ENCODE results near the gene PLAC8.
"Not testable (repeated sequence)": the region's sequence is repeated elsewhere in the genome, so short reads cannot be mapped to it uniquely, and the experiment has no call there.

PLAC8 gene

GRCh38 chr4:83121246-83121645 lies 6.7 kb upstream of the PLAC8 start:
- no peak overlapping the region for H3K4me3 ChIP-seq (ENCODE audit: low read depth, low read length)
- no peak for TF ChIP-seq CTCF (IDR thresholded peaks at IDR 0.05; ENCODE audit: low read depth, low read length)

GRCh38 chr4:83118869-83119268 lies 4.3 kb upstream of the PLAC8 start:
- TF ChIP-seq CTCF (IDR thresholded peaks at IDR 0.05; ENCODE audit: low read depth, low read length): no peak

DNA sequence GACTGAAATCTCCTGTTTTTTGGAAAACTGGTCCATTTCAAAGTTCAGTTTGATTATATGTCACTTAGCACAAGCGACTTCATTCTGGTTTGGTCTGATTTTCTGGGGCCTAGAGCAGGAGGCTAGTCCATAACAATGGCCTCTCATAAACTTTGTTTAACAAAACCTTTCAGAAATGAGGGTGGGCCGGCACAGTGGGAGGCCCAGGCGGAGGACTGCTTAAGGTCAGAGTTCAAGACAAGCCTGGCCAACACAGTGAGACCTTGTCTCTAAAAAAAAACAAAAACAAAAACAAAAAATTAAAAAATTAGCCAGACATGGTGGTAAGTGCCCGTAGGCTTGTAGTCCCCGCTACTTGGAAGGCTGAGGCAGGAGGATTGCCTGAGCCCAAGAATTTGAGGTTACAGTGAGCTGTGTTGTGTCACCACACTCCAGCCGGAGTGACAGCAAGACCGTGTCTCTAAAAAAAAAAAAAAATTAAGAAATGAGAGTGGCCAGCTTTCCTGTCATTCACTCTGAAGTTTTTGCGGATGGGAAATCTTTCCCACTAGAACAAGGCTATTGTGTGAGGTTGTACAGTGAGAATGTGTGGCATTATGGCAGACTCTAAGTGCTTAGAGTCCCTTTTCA lies 1.2 kb upstream of the PLAC8 start:
- TF ChIP-seq CTCF (IDR thresholded peaks at IDR 0.05; ENCODE audit: low read depth, low read length): no peak
- no peak overlapping the region for H3K4me3 ChIP-seq (ENCODE audit: low read depth, low read length)

More at GRCh38 chr4:83118869-83119268, 4.3 kb upstream of the PLAC8 start:
- no peak overlapping the region for H3K4me3 ChIP-seq (ENCODE audit: low read depth, low read length)

GRCh38 chr4:83115000-83115399 lies 471 bp upstream of the PLAC8 start:
- no peak overlapping the region for H3K4me3 ChIP-seq (ENCODE audit: low read depth, low read length)
- TF ChIP-seq CTCF (IDR thresholded peaks at IDR 0.05; ENCODE audit: low read depth, low read length): no peak

DNA sequence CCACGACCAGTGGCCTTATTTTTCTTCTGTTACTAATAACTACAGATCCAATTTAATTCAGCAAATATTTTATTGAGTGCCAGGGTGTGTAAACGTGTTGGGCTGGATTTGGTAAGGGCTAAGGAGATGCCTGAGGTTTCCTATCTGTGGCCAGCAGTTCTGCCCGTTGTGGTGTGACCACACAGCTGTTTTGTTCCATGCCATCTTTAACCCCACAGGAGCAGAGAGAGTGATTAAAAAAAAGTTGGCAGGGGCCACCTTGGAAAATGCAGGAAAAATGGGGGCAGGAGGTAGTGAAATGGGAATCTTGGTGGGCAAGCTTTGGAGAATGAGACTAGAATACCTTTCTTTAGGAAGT lies 1.1 kb downstream of the PLAC8 start:
- no peak for TF ChIP-seq CTCF (IDR thresholded peaks at IDR 0.05; ENCODE audit: low read depth, low read length)
- H3K4me3 ChIP-seq (ENCODE audit: low read depth, low read length): no peak overlapping the region

DNA sequence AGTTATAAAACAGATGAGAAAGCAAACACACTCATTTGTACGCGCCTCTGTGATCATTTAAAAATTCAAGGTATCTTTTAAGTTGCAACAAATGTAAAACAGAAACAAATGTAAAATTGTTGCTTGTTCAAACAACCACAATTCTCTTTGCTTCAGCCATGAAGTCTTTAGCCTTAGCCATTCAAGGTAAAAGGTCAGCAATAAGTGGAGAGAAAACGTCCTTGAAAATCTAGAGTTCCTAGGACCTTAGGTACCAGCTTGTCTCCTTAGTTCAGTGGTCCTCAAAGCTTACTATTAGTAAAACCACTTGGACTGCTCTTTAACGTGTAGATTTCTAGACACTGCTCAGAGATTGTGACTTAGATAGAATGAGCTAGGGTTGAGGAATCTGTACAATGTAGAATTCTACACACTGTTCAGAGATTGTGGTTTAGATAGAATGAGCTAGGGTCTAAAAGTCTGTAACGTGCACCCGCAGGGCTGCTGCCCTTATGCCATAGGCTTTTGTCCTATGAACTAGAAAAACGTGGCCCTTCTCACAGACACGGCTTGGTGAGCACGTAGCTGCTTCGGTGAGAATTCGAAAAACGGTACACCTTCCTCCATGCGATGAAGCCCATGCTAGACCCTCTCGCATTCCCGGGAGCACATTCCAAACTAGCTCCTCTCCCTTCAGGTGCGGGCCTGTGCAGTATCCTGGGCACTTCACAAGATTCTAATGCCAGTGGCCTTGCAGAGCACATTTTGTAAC lies 1.7 kb downstream of the PLAC8 start:
- H3K4me3 ChIP-seq (ENCODE audit: low read depth, low read length): no peak overlapping the region
- TF ChIP-seq CTCF (IDR thresholded peaks at IDR 0.05; ENCODE audit: low read depth, low read length): no peak

GRCh38 chr4:83112231-83112630 lies 2.3 kb downstream of the PLAC8 start:
- H3K4me3 ChIP-seq (ENCODE audit: low read depth, low read length): no peak overlapping the region
- TF ChIP-seq CTCF (IDR thresholded peaks at IDR 0.05; ENCODE audit: low read depth, low read length): no peak

DNA sequence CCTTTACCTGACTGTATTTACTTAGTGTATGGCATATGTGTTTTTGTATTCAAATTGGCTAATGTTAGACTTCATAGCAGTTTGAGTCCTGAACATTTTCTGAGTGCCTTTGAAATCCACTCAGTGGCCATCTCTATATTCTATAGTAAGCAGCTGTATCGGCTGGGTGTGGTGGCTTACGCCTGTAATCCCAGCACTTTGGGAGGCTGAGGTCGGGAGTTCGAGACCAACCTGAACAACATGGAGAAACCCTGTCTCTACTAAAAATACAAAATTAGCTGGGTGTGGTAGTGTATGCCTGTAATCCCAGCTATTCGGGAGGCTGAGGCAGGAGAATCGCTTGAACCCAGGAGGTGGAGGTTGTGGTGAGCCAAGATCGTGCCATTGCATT lies 2.8 kb downstream of the PLAC8 start:
- H3K4me3 ChIP-seq (ENCODE audit: low read depth, low read length): not testable (repeated sequence)
